LHCN-M2 (cell line): ENCODE data around the gene RCCD1. TPM values are rescaled to one million over a fixed set of nuclear protein-coding genes. Genes with fewer than 3 reads are reported as not detected.

Experiments used
- DNase-seq: peaks from one replicate; pipeline ENCODE4 v3.0.0-alpha.2; 2012; ENCODE audit warnings: low read depth
- total RNA-seq: library from RNA; depleted of rRNA; stranded (reverse); fragments of >200 nt; gene quantifications from 2 replicates; pipeline ENCODE4 v1.2.3, GENCODE V29; 2014

Gene RCCD1
- total RNA-seq, 1 experiment from 2014 or later, result 21.9 TPM

GRCh38 chr15:90962021-90962420, 7.3 kb downstream of the RCCD1 start:
- DNase-seq, result no peak

- no peak for DNase-seq
Observed at GRCh38 chr15:90966262-90966661, 11.6 kb downstream of the RCCD1 start.

GRCh38 chr15:90967206-90967605, 12.5 kb downstream of the RCCD1 start:
- no peak for DNase-seq

GRCh38 chr15:90968434-90968833, 13.8 kb downstream of the RCCD1 start:
- DNase-seq, result no peak

GRCh38 chr15:90970274-90970673, 15.6 kb downstream of the RCCD1 start:
- no peak for DNase-seq

- DNase-seq, result no peak
Observed at GRCh38 chr15:90972133-90972532, 17.4 kb downstream of the RCCD1 start.

- DNase-seq, result no peak
Observed at GRCh38 chr15:90974216-90974615, 19.5 kb downstream of the RCCD1 start.

- DNase-seq, result no peak
Observed at GRCh38 chr15:90979582-90979981, 24.9 kb downstream of the RCCD1 start.

GRCh38 chr15:90981681-90982080, 27.0 kb downstream of the RCCD1 start:
- DNase-seq, result no peak

GRCh38 chr15:90982135-90982534, 27.5 kb downstream of the RCCD1 start:
- no peak for DNase-seq

- DNase-seq, result no peak
Observed at GRCh38 chr15:90986790-90987507, 32.3 kb downstream of the RCCD1 start.

- no peak for DNase-seq
Observed at GRCh38 chr15:90987561-90988141, 33.0 kb downstream of the RCCD1 start.

- no peak for DNase-seq
Observed at GRCh38 chr15:90988296-90988695, 33.6 kb downstream of the RCCD1 start.

- DNase-seq, result no peak
Observed at GRCh38 chr15:90989040-90989768, 34.5 kb downstream of the RCCD1 start.

GRCh38 chr15:90990446-90990845, 35.8 kb downstream of the RCCD1 start:
- no peak for DNase-seq

GRCh38 chr15:90991587-90992285, 37.1 kb downstream of the RCCD1 start:
- DNase-seq, result no peak

- DNase-seq, result no peak
Observed at GRCh38 chr15:90994059-90994416, 39.4 kb downstream of the RCCD1 start.

- peak; percentile 96 for DNase-seq
Observed at GRCh38 chr15:90994417-90995311, 40.0 kb downstream of the RCCD1 start, which contains the start of gene PRC1. TSS of gene PRC1 (minus strand) at chr15:90994535. CDS start at chr15:90994417, 118 bp downstream.

- DNase-seq, result no peak
Observed at GRCh38 chr15:90998737-90999136, 44.1 kb downstream of the RCCD1 start.

GRCh38 chr15:91001209-91001608, 46.5 kb downstream of the RCCD1 start:
- no peak for DNase-seq

- no peak for DNase-seq
Observed at GRCh38 chr15:91007266-91007665, 52.6 kb downstream of the RCCD1 start.
